ENCODE results near the gene ATR.

Gene ATR

DNA sequence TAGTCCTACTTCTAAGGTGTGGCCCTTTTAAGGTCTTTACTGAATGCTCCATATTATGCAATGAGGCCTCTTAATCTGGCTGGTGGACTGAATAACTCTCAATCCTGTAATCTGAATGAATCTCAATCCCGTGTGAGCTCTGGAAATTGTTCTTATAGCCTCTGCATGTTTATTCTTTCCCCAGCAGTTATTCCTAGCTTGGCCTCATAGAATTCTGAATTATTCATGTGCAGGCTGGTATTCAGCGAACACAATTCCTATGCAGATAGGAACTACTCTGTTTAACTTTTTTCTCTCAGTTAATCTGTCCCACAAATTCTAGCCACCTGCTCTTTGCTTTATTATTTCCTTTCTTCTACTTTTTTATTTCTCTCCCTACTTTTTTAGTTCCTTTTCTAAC, 86.3 kb downstream of the ATR start:
- H3K4me1 ChIP-seq (ENCODE audit: control insufficient read depth, insufficient read depth, low read length, poor library complexity, severe bottlenecking): no peaks in the 10 kb centered on the region
- 89 to 91% methylated on average over 2 of the region's 2 CpGs for WGBS, 2 experiments (ENCODE audit: insufficient coverage in 2 of 2)
- H3K9me3 ChIP-seq (ENCODE audit: control insufficient read depth, low read length): no peaks in the 10 kb centered on the region
- peaks cover 30% of the 10 kb centered on the region for H3K36me3 ChIP-seq (ENCODE audit: control insufficient read depth, insufficient read depth, low read length)
- no peak overlapping the region for H3K4me3 ChIP-seq (ENCODE audit: extremely low read depth, insufficient read depth, low read length, poor library complexity, severe bottlenecking)
- H3K27ac ChIP-seq (ENCODE audit: low read depth, low read length, severe bottlenecking): no peak overlapping the region

DNA sequence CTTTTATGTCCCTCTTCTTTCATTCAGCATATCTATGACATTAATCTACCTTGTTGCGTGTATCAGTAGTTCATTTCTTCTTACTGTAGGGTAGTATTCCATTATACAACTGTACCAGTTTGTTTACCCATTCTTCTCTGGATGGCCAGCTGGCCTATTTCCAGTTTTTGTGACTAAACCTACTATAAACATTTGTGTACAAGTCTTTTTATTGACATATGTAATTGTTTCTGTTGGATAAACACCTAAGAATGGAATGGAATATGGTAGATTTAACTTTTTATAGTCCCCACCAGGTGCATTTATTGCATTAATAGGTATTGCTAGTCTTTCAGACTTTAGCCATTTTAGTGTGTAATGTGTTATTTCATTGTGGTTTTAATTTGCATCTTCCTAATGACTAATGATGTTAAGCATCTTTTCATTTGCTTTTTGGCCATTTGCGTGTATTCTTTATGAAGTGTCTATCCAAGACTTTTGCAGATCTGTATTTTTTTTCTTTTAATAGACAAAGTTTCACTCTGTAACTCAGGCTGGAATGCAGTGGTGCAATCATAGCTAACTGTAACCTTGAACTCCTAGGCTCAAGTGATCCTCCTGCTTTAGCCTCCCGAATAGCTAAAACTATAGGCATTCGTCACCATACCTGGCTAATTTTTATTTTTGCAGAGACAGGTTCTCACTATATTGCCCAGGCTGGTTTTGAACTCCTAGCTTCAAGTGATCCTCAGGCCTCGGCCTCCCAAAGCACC, 88.8 kb downstream of the ATR start:
- Histone ChIP-seq H3K9me3 (ENCODE audit: control insufficient read depth, low read length) (no peaks in the 10 kb centered on the region), H3K4me1 (ENCODE audit: control insufficient read depth, insufficient read depth, low read length, poor library complexity, severe bottlenecking) (no peaks in the 10 kb centered on the region), H3K36me3 (ENCODE audit: control insufficient read depth, insufficient read depth, low read length) (peaks cover 40% of the 10 kb centered on the region), H3K4me3 (ENCODE audit: extremely low read depth, insufficient read depth, low read length, poor library complexity, severe bottlenecking) (no peak overlapping the region), H3K27ac (ENCODE audit: low read depth, low read length, severe bottlenecking) (no peak overlapping the region)
- WGBS, 2 experiments (ENCODE audit: insufficient coverage in 2 of 2): 92 to 93% methylated on average over 2 to 4 of the region's 5 CpGs

DNA sequence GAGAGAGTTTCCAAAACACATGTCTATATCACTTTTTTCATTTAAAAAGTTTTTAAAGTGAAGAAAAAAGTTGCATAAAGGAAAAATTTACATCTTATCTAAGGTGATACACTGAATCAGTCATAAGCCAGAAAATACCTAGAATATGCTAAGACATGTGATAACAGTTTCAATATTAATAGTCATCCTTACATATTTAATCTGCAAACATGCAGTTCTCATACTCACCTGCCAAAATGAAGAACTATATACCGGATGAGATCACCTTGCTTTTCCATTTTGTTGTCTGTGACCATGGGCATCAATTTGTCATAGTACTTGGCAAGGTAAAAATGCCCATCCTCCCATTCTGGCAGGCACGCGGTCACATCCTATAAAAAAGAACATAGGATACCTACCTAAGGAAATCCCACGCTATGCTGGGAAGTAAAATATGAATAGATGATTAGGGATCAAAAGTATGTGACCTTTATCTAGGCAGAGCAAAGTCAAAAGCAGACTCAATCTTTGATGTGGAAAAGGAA, 93.6 kb downstream of the ATR start:
- peaks cover 53% of the 10 kb centered on the region for H3K36me3 ChIP-seq (ENCODE audit: control insufficient read depth, insufficient read depth, low read length)
- 83 to 85% methylated on average over 1 to 2 of the region's 4 CpGs for WGBS, 2 experiments (ENCODE audit: insufficient coverage in 2 of 2)

DNA sequence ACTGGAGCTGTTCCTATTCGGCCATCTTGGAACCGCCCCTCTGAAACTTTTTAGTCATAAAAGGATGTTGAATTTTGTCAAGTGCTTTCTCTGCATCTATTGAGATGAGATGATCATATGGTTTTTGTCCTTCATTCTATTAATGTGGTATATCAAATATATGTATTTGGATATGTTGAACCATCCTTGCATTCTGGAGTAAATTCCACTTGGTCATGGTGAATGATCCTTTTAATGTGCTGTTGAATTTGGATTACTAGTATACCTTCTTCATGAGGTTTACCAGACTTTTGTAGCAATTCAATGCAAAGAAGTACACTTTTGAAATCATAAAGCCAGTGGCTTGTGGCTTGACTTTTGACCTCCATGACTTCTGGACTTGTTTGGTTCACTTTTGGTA, 97.3 kb downstream of the ATR start:
- H3K36me3 ChIP-seq (ENCODE audit: control insufficient read depth, insufficient read depth, low read length): peaks cover 41% of the 10 kb centered on the region

More for the DNA sequence above, 93.6 kb downstream of the ATR start:
- Histone ChIP-seq H3K4me1 (ENCODE audit: control insufficient read depth, insufficient read depth, low read length, poor library complexity, severe bottlenecking) (no peaks in the 10 kb centered on the region), H3K4me3 (ENCODE audit: extremely low read depth, insufficient read depth, low read length, poor library complexity, severe bottlenecking) (no peak overlapping the region), H3K27ac (ENCODE audit: low read depth, low read length, severe bottlenecking) (no peak overlapping the region), H3K9me3 (ENCODE audit: control insufficient read depth, low read length) (peaks cover 17% of the 10 kb centered on the region)

DNA sequence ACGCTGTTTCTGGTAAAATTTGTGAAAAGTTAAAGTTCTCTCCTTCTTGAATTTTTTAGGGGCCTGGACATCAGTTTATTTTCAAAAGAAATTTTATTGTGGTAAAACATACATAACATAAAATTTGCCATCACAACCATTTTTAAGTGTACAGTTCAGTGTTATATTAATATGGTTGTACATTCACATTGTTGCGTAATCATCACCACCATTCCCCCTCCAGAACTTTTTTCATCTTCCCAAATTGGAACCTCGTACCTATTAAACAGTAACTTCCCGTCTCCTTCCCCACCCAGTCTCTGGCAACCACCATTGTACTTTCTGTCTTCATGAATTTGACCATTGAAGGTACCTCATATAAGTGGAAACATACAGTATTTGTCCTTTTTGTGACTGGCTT, 107.7 kb downstream of the ATR start:
- H3K9me3 ChIP-seq (ENCODE audit: control insufficient read depth, low read length): no peaks in the 10 kb centered on the region
- 100% methylated on average over 2 of the region's 4 CpGs; no CpG with 5 or more reads in 1 of the 2 experiments for WGBS, 2 experiments (ENCODE audit: insufficient coverage in 2 of 2)
- no peak overlapping the region for H3K27ac ChIP-seq (ENCODE audit: low read depth, low read length, severe bottlenecking)
- H3K4me1 ChIP-seq (ENCODE audit: control insufficient read depth, insufficient read depth, low read length, poor library complexity, severe bottlenecking): no peaks in the 10 kb centered on the region
- no peak overlapping the region for H3K4me3 ChIP-seq (ENCODE audit: extremely low read depth, insufficient read depth, low read length, poor library complexity, severe bottlenecking)
- no peaks in the 10 kb centered on the region for H3K36me3 ChIP-seq (ENCODE audit: control insufficient read depth, insufficient read depth, low read length)

More for the DNA sequence above, 97.3 kb downstream of the ATR start:
- Histone ChIP-seq H3K27ac (ENCODE audit: low read depth, low read length, severe bottlenecking) (no peak overlapping the region), H3K4me3 (ENCODE audit: extremely low read depth, insufficient read depth, low read length, poor library complexity, severe bottlenecking) (no peak overlapping the region), H3K9me3 (ENCODE audit: control insufficient read depth, low read length) (peaks cover 17% of the 10 kb centered on the region), H3K4me1 (ENCODE audit: control insufficient read depth, insufficient read depth, low read length, poor library complexity, severe bottlenecking) (no peaks in the 10 kb centered on the region)
- WGBS, 2 experiments (ENCODE audit: insufficient coverage in 2 of 2): 100% methylated on average over 1 of the region's 2 CpGs; no CpG with 5 or more reads in 1 of the 2 experiments

DNA sequence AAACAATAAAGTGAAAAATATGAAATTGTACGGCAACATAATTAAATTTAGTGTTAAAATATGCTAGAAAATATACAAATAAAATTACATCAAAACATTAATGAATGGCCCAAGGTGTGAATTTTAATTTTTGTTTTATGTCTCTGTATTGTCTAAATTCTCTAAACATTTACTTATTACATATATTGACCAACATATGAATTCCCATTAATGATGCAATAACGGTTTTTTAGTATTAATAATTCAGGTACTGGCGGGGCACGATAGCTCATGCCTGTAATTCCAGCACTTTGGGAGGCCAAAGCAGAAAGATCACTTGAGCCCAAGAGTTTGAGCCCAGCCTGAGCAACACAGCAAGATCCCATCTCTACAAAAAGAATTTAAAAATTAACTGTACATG, 110.1 kb downstream of the ATR start:
- Histone ChIP-seq H3K9me3 (ENCODE audit: control insufficient read depth, low read length) (no peaks in the 10 kb centered on the region), H3K4me1 (ENCODE audit: control insufficient read depth, insufficient read depth, low read length, poor library complexity, severe bottlenecking) (no peaks in the 10 kb centered on the region), H3K4me3 (ENCODE audit: extremely low read depth, insufficient read depth, low read length, poor library complexity, severe bottlenecking) (no peak overlapping the region), H3K27ac (ENCODE audit: low read depth, low read length, severe bottlenecking) (no peak overlapping the region), H3K36me3 (ENCODE audit: control insufficient read depth, insufficient read depth, low read length) (no peaks in the 10 kb centered on the region)
- 86 to 100% methylated on average over 2 to 3 of the region's 4 CpGs for WGBS, 2 experiments (ENCODE audit: insufficient coverage in 2 of 2)

DNA sequence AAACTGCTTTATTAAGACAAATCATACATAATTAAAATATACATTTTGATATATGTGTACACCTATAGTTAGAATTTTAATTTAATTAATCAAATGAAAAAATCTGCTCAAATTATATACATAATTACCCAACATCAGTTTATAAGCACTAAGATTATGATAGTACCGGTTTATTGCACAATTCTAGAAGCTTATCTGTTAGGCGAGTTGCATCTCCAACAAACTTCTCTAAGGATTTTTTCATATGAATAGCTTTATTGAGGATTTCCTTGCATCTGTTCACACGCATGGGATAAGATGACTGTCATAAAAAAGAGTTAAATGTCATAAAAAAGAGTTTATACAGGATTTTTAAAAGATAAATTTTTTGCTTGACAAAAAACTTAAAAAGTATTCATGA, 110.8 kb downstream of the ATR start:
- no peak overlapping the region for H3K27ac ChIP-seq (ENCODE audit: low read depth, low read length, severe bottlenecking)
- 100% methylated on average over 2 of the region's 3 CpGs; no CpG with 5 or more reads in 1 of the 2 experiments for WGBS, 2 experiments (ENCODE audit: insufficient coverage in 2 of 2)

DNA sequence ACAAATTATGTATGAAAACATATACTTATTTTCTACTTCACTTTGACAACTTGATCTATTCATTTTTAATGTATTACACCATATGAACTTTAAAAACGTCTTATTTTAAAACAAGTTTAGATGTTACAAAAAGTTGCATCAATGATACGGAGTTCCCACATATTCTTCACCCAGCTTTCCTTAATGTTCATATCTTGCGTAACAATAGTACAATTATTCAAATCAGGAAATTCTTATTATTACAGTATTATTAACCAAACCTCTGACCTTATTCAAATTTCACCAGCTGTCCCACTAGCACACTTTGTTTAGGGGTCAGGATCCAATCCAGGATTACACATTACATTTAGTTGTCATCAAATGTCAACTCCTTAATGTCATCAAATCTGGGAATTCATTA, 117.8 kb downstream of the ATR start:
- H3K27ac ChIP-seq (ENCODE audit: low read depth, low read length, severe bottlenecking): no peak overlapping the region
- H3K4me1 ChIP-seq (ENCODE audit: control insufficient read depth, insufficient read depth, low read length, poor library complexity, severe bottlenecking): no peaks in the 10 kb centered on the region
- H3K9me3 ChIP-seq (ENCODE audit: control insufficient read depth, low read length): no peaks in the 10 kb centered on the region
- peaks cover 9% of the 10 kb centered on the region for H3K36me3 ChIP-seq (ENCODE audit: control insufficient read depth, insufficient read depth, low read length)
- 86% methylated on average over 1 of the region's 3 CpGs; no CpG with 5 or more reads in 1 of the 2 experiments for WGBS, 2 experiments (ENCODE audit: insufficient coverage in 2 of 2)
- H3K4me3 ChIP-seq (ENCODE audit: extremely low read depth, insufficient read depth, low read length, poor library complexity, severe bottlenecking): no peak overlapping the region

More for the DNA sequence above, 110.8 kb downstream of the ATR start:
- Histone ChIP-seq H3K36me3 (ENCODE audit: control insufficient read depth, insufficient read depth, low read length) (no peaks in the 10 kb centered on the region), H3K9me3 (ENCODE audit: control insufficient read depth, low read length) (no peaks in the 10 kb centered on the region), H3K4me1 (ENCODE audit: control insufficient read depth, insufficient read depth, low read length, poor library complexity, severe bottlenecking) (no peaks in the 10 kb centered on the region), H3K4me3 (ENCODE audit: extremely low read depth, insufficient read depth, low read length, poor library complexity, severe bottlenecking) (no peak overlapping the region)

DNA sequence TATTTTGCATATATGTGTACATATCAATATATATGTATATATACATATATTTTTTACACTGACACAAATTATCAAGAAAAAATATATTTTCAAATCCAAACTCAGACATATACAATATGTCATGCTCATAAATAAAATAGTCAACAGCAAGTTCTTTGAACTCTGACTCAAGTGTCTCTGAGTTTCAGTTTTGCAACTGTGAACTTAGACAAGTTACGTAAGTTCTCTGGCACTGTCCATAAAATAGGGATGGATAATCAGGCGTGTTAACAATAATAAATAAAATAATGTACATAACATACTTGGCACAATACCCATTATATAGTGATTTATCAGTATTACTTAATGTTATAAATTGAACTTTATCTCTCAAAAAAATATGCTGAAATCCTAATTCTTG, 118.6 kb downstream of the ATR start:
- H3K9me3 ChIP-seq (ENCODE audit: control insufficient read depth, low read length): no peaks in the 10 kb centered on the region
- H3K4me1 ChIP-seq (ENCODE audit: control insufficient read depth, insufficient read depth, low read length, poor library complexity, severe bottlenecking): no peaks in the 10 kb centered on the region
- no peak overlapping the region for H3K27ac ChIP-seq (ENCODE audit: low read depth, low read length, severe bottlenecking)
- H3K4me3 ChIP-seq (ENCODE audit: extremely low read depth, insufficient read depth, low read length, poor library complexity, severe bottlenecking): no peak overlapping the region
- no CpG with 5 or more reads among the region's 2 CpGs for WGBS, 2 experiments (ENCODE audit: insufficient coverage in 2 of 2)
- H3K36me3 ChIP-seq (ENCODE audit: control insufficient read depth, insufficient read depth, low read length): peaks cover 9% of the 10 kb centered on the region

DNA sequence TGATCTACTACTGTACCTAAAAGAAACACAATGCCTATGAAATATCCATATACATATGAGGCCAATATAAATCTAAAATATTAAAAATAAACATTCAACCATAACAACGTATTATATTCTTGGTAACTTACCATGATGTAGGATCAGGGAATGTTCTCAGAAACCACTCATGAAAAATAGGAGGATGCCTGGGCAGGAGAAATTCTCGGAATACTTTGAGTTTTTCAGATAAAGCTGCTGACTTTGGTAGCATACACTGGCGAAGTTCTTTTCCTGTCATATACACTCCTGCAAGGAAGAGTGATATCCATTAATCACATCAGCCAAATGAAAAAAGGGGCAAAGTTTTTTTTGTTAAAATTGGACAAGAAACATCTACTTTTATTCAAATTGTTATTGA, 119.4 kb downstream of the ATR start:
- no peak overlapping the region for H3K4me3 ChIP-seq (ENCODE audit: extremely low read depth, insufficient read depth, low read length, poor library complexity, severe bottlenecking)
- H3K36me3 ChIP-seq (ENCODE audit: control insufficient read depth, insufficient read depth, low read length): peaks cover 12% of the 10 kb centered on the region
- H3K4me1 ChIP-seq (ENCODE audit: control insufficient read depth, insufficient read depth, low read length, poor library complexity, severe bottlenecking): no peaks in the 10 kb centered on the region
- no peak overlapping the region for H3K27ac ChIP-seq (ENCODE audit: low read depth, low read length, severe bottlenecking)
- H3K9me3 ChIP-seq (ENCODE audit: control insufficient read depth, low read length): no peaks in the 10 kb centered on the region
- WGBS, 2 experiments (ENCODE audit: insufficient coverage in 2 of 2): 90 to 100% methylated on average over 1 to 2 of the region's 3 CpGs

DNA sequence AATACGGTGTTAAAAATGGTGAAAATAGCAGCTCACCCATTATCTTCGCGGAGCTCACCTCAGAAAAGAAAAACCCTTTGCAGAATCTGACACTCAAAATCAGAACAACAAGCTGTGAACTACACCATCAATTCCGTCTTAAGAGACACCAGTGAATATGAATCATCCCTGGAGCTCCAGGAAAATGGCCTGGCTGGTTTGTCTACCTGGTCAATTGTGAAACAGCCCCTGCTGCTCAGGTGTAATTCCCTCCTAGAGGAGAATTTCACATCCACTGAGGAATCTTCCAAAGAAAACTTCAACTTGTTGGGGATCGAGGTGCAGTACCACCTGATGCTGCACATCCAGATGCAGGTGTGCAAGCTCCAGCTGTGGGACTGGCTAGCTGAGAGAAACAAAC, 127.7 kb downstream of the ATR start:
- 94 to 97% methylated on average over 3 to 5 of the region's 5 CpGs for WGBS, 2 experiments (ENCODE audit: insufficient coverage in 2 of 2)
- Histone ChIP-seq H3K4me1 (ENCODE audit: control insufficient read depth, insufficient read depth, low read length, poor library complexity, severe bottlenecking) (peaks cover 5% of the 10 kb centered on the region), H3K27ac (ENCODE audit: low read depth, low read length, severe bottlenecking) (no peak overlapping the region)

More for the DNA sequence above, 127.7 kb downstream of the ATR start:
- Histone ChIP-seq H3K36me3 (ENCODE audit: control insufficient read depth, insufficient read depth, low read length) (peaks cover 12% of the 10 kb centered on the region), H3K9me3 (ENCODE audit: control insufficient read depth, low read length) (no peaks in the 10 kb centered on the region), H3K4me3 (ENCODE audit: extremely low read depth, insufficient read depth, low read length, poor library complexity, severe bottlenecking) (no peak overlapping the region)

Data from mesodermal cell (in vitro differentiated cells).